Kidney (tissue), 14 donors: ENCODE data around the gene MICU2. TPM values are rescaled to one million over a fixed set of nuclear protein-coding genes. Genes with fewer than 3 reads are reported as not detected.

ENCODE experiments used
- DNase-seq, 5 donors: peaks; one replicate each; pipeline ENCODE4 v3.0.0-alpha.2; 2013 to 2020
- FAIRE-seq: peaks from 2 replicates; lab custom pipeline; 2012; peaks lifted over from hg19 to GRCh38; lab: Jason Lieb, UNC
- H3K27ac ChIP-seq, 2 donors: one replicate each; pipeline ENCODE4 v1.7.0; 2013; ENCODE audit warnings: low read depth in 2 of 2, low read length in 2 of 2, inconsistent platforms in 1 of 2
- H3K27me3 ChIP-seq: one replicate; pipeline ENCODE4 v1.7.1; 2013; ENCODE audit warnings: low read length, inconsistent platforms; ENCODE audit not compliant: control insufficient read depth, insufficient read depth
- H3K36me3 ChIP-seq, 3 donors: one replicate each; pipeline versions ENCODE4 v1.7.0 to v1.7.1; 2013; ENCODE audit warnings: low read length in 3 of 3, control low read depth in 1 of 3, inconsistent platforms in 1 of 3; ENCODE audit not compliant: insufficient read depth in 3 of 3, control insufficient read depth in 2 of 3
- H3K4me1 ChIP-seq, 3 donors: one replicate each; pipeline versions ENCODE4 v1.7.0 to v1.7.1; 2013; ENCODE audit warnings: low read length in 3 of 3, inconsistent platforms in 1 of 3, low read depth in 1 of 3; ENCODE audit not compliant: control insufficient read depth in 2 of 3, insufficient read depth in 2 of 3
- H3K4me3 ChIP-seq, 3 donors: one replicate each; pipeline versions ENCODE4 v1.7.0 to v1.8.1; 2013; ENCODE audit warnings: low read length in 3 of 3, control low read depth in 1 of 3, inconsistent platforms in 1 of 3
- H3K9ac ChIP-seq, 3 donors: one replicate each; pipeline versions ENCODE4 v1.7.0 to v1.7.1; 2013; ENCODE audit warnings: low read length in 3 of 3, control low read depth in 1 of 3, inconsistent platforms in 1 of 3
- H3K9me3 ChIP-seq, 3 donors: one replicate each; pipeline versions ENCODE4 v1.7.0 to v1.7.1; 2013; ENCODE audit warnings: low read length in 3 of 3, control low read depth in 1 of 3, inconsistent platforms in 1 of 3; ENCODE audit not compliant: control insufficient read depth in 2 of 3, insufficient read depth in 1 of 3
- intact Hi-C: fragments of 100-400 bp; cut with DNase I; formaldehyde crosslinking; loops from one replicate; pipeline ENCODE4 v1.11.1; 2022
- polyA plus RNA-seq: library from polyadenylated mRNA; stranded (reverse); fragments of 350-450 nt; fragmentation: Illumina TruSeq; extraction: RNeasy Lipid Tissue Mini Kit (QIAGEN cat#74804); gene quantifications from one replicate; pipeline ENCODE4 v1.2.3, GENCODE V29; 2014; ENCODE audit warnings: low read depth, low replicate concordance; ENCODE audit not compliant: insufficient read depth
- total RNA-seq: library from RNA; stranded (reverse); fragmentation: NEBNext Ultra II Directional; extraction: Animal tissue kit (Norgen Biotek cat#: 25700); gene quantifications from one replicate; pipeline ENCODE4 v1.2.1, GENCODE V29; 2021
- TF ChIP-seq, protein P1 (sequence below): IDR thresholded peaks from 3 replicates; pipeline ENCODE4 v1.5.1; 2012; ENCODE audit warnings: mild to moderate bottlenecking, moderate library complexity, borderline replicate concordance; ENCODE audit not compliant: insufficient read depth; ENCODE audit errors: extremely low read depth
- donor health status: control.
- donor health status: control.
- donor health status: control.
- donor health status: control.
- donor health status: control.
- donor health status: DM: yes; HTN: yes; CAD: no.
- donor health status: Normal renal cell carcinoma (clear cell type).

Gene MICU2
- total and polyA plus RNA-seq, 2 donors from 2014 or later = 49.0 to 86.5 TPM

DNA sequence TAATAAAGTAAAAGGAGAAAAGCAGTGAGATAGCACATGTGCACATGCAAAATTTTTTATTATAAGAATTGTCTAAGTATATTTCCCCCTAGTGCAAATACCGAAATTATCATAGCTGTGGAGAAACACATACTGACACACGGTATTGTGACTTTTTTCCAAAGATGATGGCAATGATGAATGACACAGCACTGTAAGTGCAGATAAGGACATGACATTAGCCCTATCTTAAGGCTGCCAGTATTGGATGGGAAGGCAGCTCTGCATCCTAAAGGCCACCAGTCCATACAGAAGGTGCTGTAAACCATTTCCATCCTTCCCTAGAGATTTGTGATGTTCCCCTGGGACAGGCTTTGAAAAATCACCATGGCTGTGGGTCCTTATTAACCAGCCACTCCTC lies 11.5 kb upstream of the MICU2 start:
- Histone ChIP-seq H3K9ac (no peak overlapping the region), H3K27me3 (no peaks in the 10 kb centered on the region), H3K9me3 (no peaks in the 10 kb centered on the region), H3K36me3 (no peaks in the 10 kb centered on the region), H3K4me1 (peaks cover 5 to 7% (median 7%) of the 10 kb centered on the region in 3 donors), H3K27ac (no peak overlapping the region), H3K4me3 (no peak overlapping the region)
- DNase-seq (no peak), FAIRE-seq (no peak)
- TF ChIP-seq, protein P1, sequence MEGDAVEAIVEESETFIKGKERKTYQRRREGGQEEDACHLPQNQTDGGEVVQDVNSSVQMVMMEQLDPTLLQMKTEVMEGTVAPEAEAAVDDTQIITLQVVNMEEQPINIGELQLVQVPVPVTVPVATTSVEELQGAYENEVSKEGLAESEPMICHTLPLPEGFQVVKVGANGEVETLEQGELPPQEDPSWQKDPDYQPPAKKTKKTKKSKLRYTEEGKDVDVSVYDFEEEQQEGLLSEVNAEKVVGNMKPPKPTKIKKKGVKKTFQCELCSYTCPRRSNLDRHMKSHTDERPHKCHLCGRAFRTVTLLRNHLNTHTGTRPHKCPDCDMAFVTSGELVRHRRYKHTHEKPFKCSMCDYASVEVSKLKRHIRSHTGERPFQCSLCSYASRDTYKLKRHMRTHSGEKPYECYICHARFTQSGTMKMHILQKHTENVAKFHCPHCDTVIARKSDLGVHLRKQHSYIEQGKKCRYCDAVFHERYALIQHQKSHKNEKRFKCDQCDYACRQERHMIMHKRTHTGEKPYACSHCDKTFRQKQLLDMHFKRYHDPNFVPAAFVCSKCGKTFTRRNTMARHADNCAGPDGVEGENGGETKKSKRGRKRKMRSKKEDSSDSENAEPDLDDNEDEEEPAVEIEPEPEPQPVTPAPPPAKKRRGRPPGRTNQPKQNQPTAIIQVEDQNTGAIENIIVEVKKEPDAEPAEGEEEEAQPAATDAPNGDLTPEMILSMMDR = no peak
- intact Hi-C loops = no loop called here

DNA sequence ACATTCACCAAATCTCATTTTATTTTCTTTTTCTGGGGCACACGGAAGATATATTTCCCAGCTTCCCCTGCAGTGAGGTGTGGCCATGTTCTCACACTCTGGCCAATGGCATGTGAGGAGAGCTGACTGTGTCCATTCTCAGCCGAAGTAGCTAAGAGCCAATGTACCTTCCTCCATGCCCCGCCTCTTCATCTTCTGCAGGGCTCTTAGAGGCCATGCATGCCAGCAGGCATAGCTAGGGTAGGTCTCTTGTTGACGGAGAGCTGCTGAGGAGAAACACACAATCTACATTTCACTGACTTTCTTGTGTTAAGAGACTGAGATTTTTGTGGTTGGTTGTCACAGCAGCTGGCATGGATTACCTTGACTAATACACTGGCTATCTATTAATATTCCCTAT lies 9.8 kb upstream of the MICU2 start:
- no peaks in the 10 kb centered on the region for H3K36me3 ChIP-seq
- no peak overlapping the region for H3K9ac ChIP-seq
- TF ChIP-seq, protein P1 = no peak
- H3K4me3 ChIP-seq = no peak overlapping the region
- no peaks in the 10 kb centered on the region for H3K27me3 ChIP-seq
- DNase-seq (no peak), FAIRE-seq (no peak)
- intact Hi-C loops = no loop called here
- H3K9me3 ChIP-seq = no peaks in the 10 kb centered on the region
- peaks cover 5 to 7% (median 7%) of the 10 kb centered on the region in 3 donors for H3K4me1 ChIP-seq
- no peak overlapping the region for H3K27ac ChIP-seq

DNA sequence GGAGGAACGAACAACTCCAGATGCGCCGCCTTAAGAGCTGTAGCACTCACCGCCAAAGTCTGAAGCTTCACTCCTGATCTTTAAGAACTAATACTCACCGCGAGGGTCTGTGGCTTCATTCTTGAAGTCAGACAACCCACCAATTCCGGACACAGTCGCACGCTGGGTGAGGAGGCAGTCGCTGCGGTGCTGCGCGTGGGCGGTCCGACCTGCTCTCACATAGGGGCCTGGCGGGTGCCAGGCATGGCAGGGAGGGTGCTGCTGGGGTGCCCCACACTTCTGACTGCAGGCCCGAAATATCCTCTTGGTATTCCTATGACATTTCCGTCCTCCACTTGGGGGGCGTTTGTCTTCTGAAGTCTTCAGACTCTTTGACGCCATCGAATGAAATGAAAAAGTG lies 7.4 kb upstream of the MICU2 start:
- Histone ChIP-seq H3K36me3 (no peaks in the 10 kb centered on the region), H3K27ac (no peak overlapping the region), H3K9me3 (no peaks in the 10 kb centered on the region), H3K4me1 (peaks cover 0 to 5% (median 3%) of the 10 kb centered on the region in 3 donors), H3K9ac (no peak overlapping the region), H3K27me3 (no peaks in the 10 kb centered on the region), H3K4me3 (no peak overlapping the region)
- DNase-seq (no peak), FAIRE-seq (no peak)
- TF ChIP-seq, protein P1 = no peak
- intact Hi-C loops = no loop called here

DNA sequence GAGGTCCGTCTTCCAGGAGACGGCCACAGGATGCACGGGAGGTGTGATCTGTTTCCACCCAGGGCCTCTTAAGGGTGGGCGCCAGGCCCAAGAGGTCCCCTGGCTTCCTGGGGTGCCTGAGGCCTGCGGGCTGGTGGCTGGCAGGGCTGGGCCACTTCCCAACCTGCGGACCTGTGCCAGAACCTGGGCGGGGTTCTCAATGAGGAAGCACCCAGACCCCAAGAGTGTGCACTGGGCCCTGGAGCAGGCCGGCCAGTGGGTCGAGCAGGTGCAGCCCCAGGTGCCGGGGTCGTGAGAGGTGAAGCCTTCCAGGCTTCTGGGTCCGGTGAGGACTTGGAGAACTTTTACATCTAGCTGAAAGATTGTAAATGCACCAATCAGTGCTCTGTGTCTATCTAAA lies 6.7 kb upstream of the MICU2 start:
- Histone ChIP-seq H3K9ac (no peak overlapping the region), H3K36me3 (no peaks in the 10 kb centered on the region), H3K27ac (no peak overlapping the region), H3K27me3 (no peaks in the 10 kb centered on the region), H3K4me1 (peaks cover 0 to 4% (median 3%) of the 10 kb centered on the region in 3 donors), H3K9me3 (no peaks in the 10 kb centered on the region), H3K4me3 (no peak overlapping the region)
- TF ChIP-seq, protein P1 = no peak
- FAIRE-seq (no peak), DNase-seq (no peak)
- intact Hi-C loops = no loop called here
